ENCODE data around the gene BACH2. TPM values are rescaled to one million over a fixed set of nuclear protein-coding genes. Genes with fewer than 3 reads are reported as not detected.

BACH2 gene
- total RNA-seq, 2 experiments from 2014 or later = 75.1 to 77.9 TPM

- H3K4me3 Mint-ChIP-seq = no peak overlapping the region
- H3K36me3 Mint-ChIP-seq (ENCODE audit: low read depth) = peaks cover 9% of the 10 kb centered on the region
- no peaks in the 10 kb centered on the region for H3K9me3 Mint-ChIP-seq
- peaks cover 95% of the 10 kb centered on the region for H3K4me1 Mint-ChIP-seq (ENCODE audit: low read depth)
- H3K27ac Mint-ChIP-seq = peak overlapping the region; percentile 87
- intact Hi-C loops (cut with micrococcal nuclease) = loop anchor here (1.0 kb wide), 1 partner anchor 16 kb away; no protein-coding TSS in a partner anchor
- DNase-seq = no peak
- CTCF ChIA-PET = interaction anchor here (1.1 to 2.4 kb wide), 6 partner anchors 14 to 383 kb away, joined by 3 to 8 read pairs (median 4); no protein-coding TSS in a partner anchor
- H3K27me3 Mint-ChIP-seq (ENCODE audit: low read depth) = no peaks in the 10 kb centered on the region
Measured at GRCh38 chr6:90096818-90097217, 199.8 kb downstream of the BACH2 start.

GRCh38 chr6:90095788-90096187, 200.9 kb downstream of the BACH2 start:
- Mint-ChIP-seq H3K9me3 (no peaks in the 10 kb centered on the region), H3K4me3 (peak overlapping the region; percentile 17), H3K36me3 (ENCODE audit: low read depth) (peaks cover 11% of the 10 kb centered on the region), H3K4me1 (ENCODE audit: low read depth) (peaks cover 95% of the 10 kb centered on the region), H3K27ac (peak overlapping the region; percentile 87), H3K27me3 (ENCODE audit: low read depth) (no peaks in the 10 kb centered on the region)
- CTCF ChIA-PET = interaction anchor here (1.1 to 2.4 kb wide), 3 partner anchors 10 to 30 kb away, joined by 3 to 7 read pairs (median 6); no protein-coding TSS in a partner anchor
- DNase-seq = peak; percentile 34
- intact Hi-C loops (cut with micrococcal nuclease) = loop anchor here (1.0 kb wide), 1 partner anchor 14 kb away; no protein-coding TSS in a partner anchor

- CTCF ChIA-PET = interaction anchor here (0.6 to 2.4 kb wide), 5 partner anchors 11 to 155 kb away, joined by 3 to 7 read pairs (median 4); no protein-coding TSS in a partner anchor
- peak overlapping the region; percentile 5 for H3K4me3 Mint-ChIP-seq
- intact Hi-C loops (cut with micrococcal nuclease) = no loop called here
- H3K9me3 Mint-ChIP-seq = no peaks in the 10 kb centered on the region
- peak overlapping the region; percentile 87 for H3K27ac Mint-ChIP-seq
- peaks cover 95% of the 10 kb centered on the region for H3K4me1 Mint-ChIP-seq (ENCODE audit: low read depth)
- DNase-seq = no peak
- H3K36me3 Mint-ChIP-seq (ENCODE audit: low read depth) = peaks cover 15% of the 10 kb centered on the region
- no peaks in the 10 kb centered on the region for H3K27me3 Mint-ChIP-seq (ENCODE audit: low read depth)
Measured at GRCh38 chr6:90095145-90095544, 201.5 kb downstream of the BACH2 start.

- Mint-ChIP-seq H3K27ac (peak overlapping the region; percentile 54), H3K36me3 (ENCODE audit: low read depth) (peaks cover 18% of the 10 kb centered on the region), H3K27me3 (ENCODE audit: low read depth) (no peaks in the 10 kb centered on the region), H3K4me1 (ENCODE audit: low read depth) (peaks cover 90% of the 10 kb centered on the region), H3K9me3 (no peaks in the 10 kb centered on the region), H3K4me3 (no peak overlapping the region)
- intact Hi-C loops (cut with micrococcal nuclease) = no loop called here
- CTCF ChIA-PET = interaction anchor here (0.8 to 1.8 kb wide), 3 partner anchors 149 to 191 kb away, joined by 3 to 5 read pairs (median 4); no protein-coding TSS in a partner anchor
- DNase-seq = no peak
Measured at GRCh38 chr6:90093558-90094073, 203.0 kb downstream of the BACH2 start.

GRCh38 chr6:90090866-90091265, 205.8 kb downstream of the BACH2 start:
- CTCF ChIA-PET = interaction anchor here (0.8 kb wide), 1 partner anchor 64 kb away, joined by 3 read pairs; no protein-coding TSS in a partner anchor
- Mint-ChIP-seq H3K4me3 (no peak overlapping the region), H3K27ac (no peak overlapping the region), H3K4me1 (ENCODE audit: low read depth) (peaks cover 89% of the 10 kb centered on the region), H3K27me3 (ENCODE audit: low read depth) (no peaks in the 10 kb centered on the region), H3K9me3 (no peaks in the 10 kb centered on the region), H3K36me3 (ENCODE audit: low read depth) (peaks cover 37% of the 10 kb centered on the region)
- no peak for DNase-seq
- intact Hi-C loops (cut with micrococcal nuclease) = no loop called here

GRCh38 chr6:90088009-90088408, 208.6 kb downstream of the BACH2 start:
- CTCF ChIA-PET = interaction anchor here (1.4 kb wide), 1 partner anchor 10 kb away, joined by 6 read pairs; no protein-coding TSS in a partner anchor
- Mint-ChIP-seq H3K4me1 (ENCODE audit: low read depth) (peaks cover 83% of the 10 kb centered on the region), H3K27me3 (ENCODE audit: low read depth) (no peaks in the 10 kb centered on the region), H3K9me3 (no peaks in the 10 kb centered on the region), H3K36me3 (ENCODE audit: low read depth) (peaks cover 39% of the 10 kb centered on the region), H3K27ac (peak overlapping the region; percentile 57), H3K4me3 (no peak overlapping the region)
- DNase-seq = no peak
- intact Hi-C loops (cut with micrococcal nuclease) = loop anchor here (10.0 kb wide), 1 partner anchor 263 kb away; the partner anchor contains the start of gene CASP8AP2

GRCh38 chr6:90087106-90087833, 209.4 kb downstream of the BACH2 start:
- peak overlapping the region; percentile 57 for H3K27ac Mint-ChIP-seq
- peaks cover 39% of the 10 kb centered on the region for H3K36me3 Mint-ChIP-seq (ENCODE audit: low read depth)
- no peaks in the 10 kb centered on the region for H3K27me3 Mint-ChIP-seq (ENCODE audit: low read depth)
- intact Hi-C loops (cut with micrococcal nuclease) = loop anchor here (10.0 kb wide), 1 partner anchor 262 kb away; the partner anchor contains the start of gene CASP8AP2
- H3K4me1 Mint-ChIP-seq (ENCODE audit: low read depth) = peaks cover 84% of the 10 kb centered on the region
- no peak overlapping the region for H3K4me3 Mint-ChIP-seq
- H3K9me3 Mint-ChIP-seq = no peaks in the 10 kb centered on the region
- CTCF ChIA-PET = no interaction called here
- no peak for DNase-seq

GRCh38 chr6:90086517-90086916, 210.1 kb downstream of the BACH2 start:
- Mint-ChIP-seq H3K36me3 (ENCODE audit: low read depth) (peaks cover 42% of the 10 kb centered on the region), H3K27ac (no peak overlapping the region), H3K4me1 (ENCODE audit: low read depth) (peaks cover 85% of the 10 kb centered on the region), H3K27me3 (ENCODE audit: low read depth) (no peaks in the 10 kb centered on the region), H3K9me3 (no peaks in the 10 kb centered on the region), H3K4me3 (no peak overlapping the region)
- CTCF ChIA-PET = no interaction called here
- intact Hi-C loops (cut with micrococcal nuclease) = loop anchor here (10.0 kb wide), 1 partner anchor 262 kb away; the partner anchor contains the start of gene CASP8AP2
- DNase-seq = no peak

GRCh38 chr6:90083891-90084290, 212.8 kb downstream of the BACH2 start:
- Mint-ChIP-seq H3K27me3 (ENCODE audit: low read depth) (no peaks in the 10 kb centered on the region), H3K36me3 (ENCODE audit: low read depth) (peaks cover 43% of the 10 kb centered on the region)

GRCh38 chr6:90082847-90083246, 213.8 kb downstream of the BACH2 start:
- Mint-ChIP-seq H3K9me3 (no peaks in the 10 kb centered on the region), H3K27ac (peak overlapping the region; percentile 8), H3K36me3 (ENCODE audit: low read depth) (peaks cover 46% of the 10 kb centered on the region), H3K4me1 (ENCODE audit: low read depth) (peaks cover 86% of the 10 kb centered on the region), H3K27me3 (ENCODE audit: low read depth) (no peaks in the 10 kb centered on the region), H3K4me3 (no peak overlapping the region)
- DNase-seq = no peak
- CTCF ChIA-PET = interaction anchor here (0.6 to 3.0 kb wide), 16 partner anchors 13 to 374 kb away, joined by 3 to 14 read pairs (median 4); no protein-coding TSS in a partner anchor
- intact Hi-C loops (cut with micrococcal nuclease) = loop anchor here (10.0 kb wide), 1 partner anchor 258 kb away; the partner anchor contains the start of gene CASP8AP2

More at GRCh38 chr6:90083891-90084290, 212.8 kb downstream of the BACH2 start:
- no peaks in the 10 kb centered on the region for H3K9me3 Mint-ChIP-seq
- H3K4me1 Mint-ChIP-seq (ENCODE audit: low read depth) = peaks cover 86% of the 10 kb centered on the region
- intact Hi-C loops (cut with micrococcal nuclease) = loop anchor here (10.0 kb wide), 1 partner anchor 259 kb away; the partner anchor contains the start of gene CASP8AP2
- H3K27ac Mint-ChIP-seq = peak overlapping the region; percentile 84
- peak overlapping the region; percentile 34 for H3K4me3 Mint-ChIP-seq
- peak; percentile 54 for DNase-seq
- CTCF ChIA-PET = interaction anchor here (0.7 to 3.0 kb wide), 6 partner anchors 14 to 373 kb away, joined by 3 to 14 read pairs (median 4); no protein-coding TSS in a partner anchor

- intact Hi-C loops (cut with micrococcal nuclease) = loop anchor here (1.0 to 10.0 kb wide), 18 partner anchors 15 to 386 kb away; partner anchors contain the start of gene CASP8AP2
- peak overlapping the region; percentile 94 for H3K27ac Mint-ChIP-seq
- DNase-seq = peak; percentile 94
- CTCF ChIA-PET = interaction anchor here (0.9 to 1.4 kb wide), 3 partner anchors 58 to 153 kb away, joined by 3 to 4 read pairs (median 4); no protein-coding TSS in a partner anchor
- H3K4me3 Mint-ChIP-seq = peak overlapping the region; percentile 89
- no peaks in the 10 kb centered on the region for H3K27me3 Mint-ChIP-seq (ENCODE audit: low read depth)
- peaks cover 88% of the 10 kb centered on the region for H3K4me1 Mint-ChIP-seq (ENCODE audit: low read depth)
- H3K9me3 Mint-ChIP-seq = no peaks in the 10 kb centered on the region
- H3K36me3 Mint-ChIP-seq (ENCODE audit: low read depth) = peaks cover 37% of the 10 kb centered on the region
Measured at GRCh38 chr6:90080876-90081481, 215.7 kb downstream of the BACH2 start.

All from activated naive CD4-positive, alpha-beta T cell treated with anti-CD3 and anti-CD28 coated beads for 36 hours (primary cell).